ES-I3 (cell line): Measurements from ENCODE around the gene ARL8A.

ENCODE experiments used
- H3K36me3 ChIP-seq: 2 replicates; pipeline ENCODE4 v1.6.1; 2013; ENCODE audit warnings: mild to moderate bottlenecking, low read length, control low read depth, moderate library complexity; ENCODE audit not compliant: insufficient read depth
- H3K4me1 ChIP-seq: 2 replicates; pipeline ENCODE4 v1.6.1; 2013; ENCODE audit warnings: mild to moderate bottlenecking, control low read depth, low read length; ENCODE audit not compliant: insufficient read depth
- H3K9ac ChIP-seq: 2 replicates; pipeline ENCODE4 v1.6.1; 2013; ENCODE audit warnings: low read depth, mild to moderate bottlenecking, low read length, moderate library complexity
- H3K9me3 ChIP-seq: 2 replicates; pipeline ENCODE4 v1.6.1; 2013; ENCODE audit warnings: mild to moderate bottlenecking, low read length, moderate library complexity; ENCODE audit not compliant: control insufficient read depth, insufficient read depth

The ARL8A gene

GRCh38 chr1:202165942-202166843, 21.7 kb upstream of the ARL8A start:
- H3K4me1 ChIP-seq, result peaks cover 31% of the 10 kb centered on the region
- no peaks in the 10 kb centered on the region for H3K36me3 ChIP-seq
- no peaks in the 10 kb centered on the region for H3K9me3 ChIP-seq
- no peak overlapping the region for H3K9ac ChIP-seq

GRCh38 chr1:202165267-202165941, 20.9 kb upstream of the ARL8A start:
- H3K9me3 ChIP-seq, result no peaks in the 10 kb centered on the region
- peaks cover 31% of the 10 kb centered on the region for H3K4me1 ChIP-seq
- H3K36me3 ChIP-seq, result no peaks in the 10 kb centered on the region
- H3K9ac ChIP-seq, result no peak overlapping the region

GRCh38 chr1:202164271-202165037, 19.9 kb upstream of the ARL8A start:
- H3K36me3 ChIP-seq, result no peaks in the 10 kb centered on the region
- no peak overlapping the region for H3K9ac ChIP-seq

GRCh38 chr1:202163281-202164270, 19.0 kb upstream of the ARL8A start:
- no peak overlapping the region for H3K9ac ChIP-seq
- no peaks in the 10 kb centered on the region for H3K9me3 ChIP-seq
- H3K4me1 ChIP-seq, result peaks cover 46% of the 10 kb centered on the region
- H3K36me3 ChIP-seq, result no peaks in the 10 kb centered on the region

More at GRCh38 chr1:202164271-202165037, 19.9 kb upstream of the ARL8A start:
- Histone ChIP-seq H3K9me3 (no peaks in the 10 kb centered on the region), H3K4me1 (peaks cover 39% of the 10 kb centered on the region)

GRCh38 chr1:202162418-202163280, 18.1 kb upstream of the ARL8A start:
- H3K36me3 ChIP-seq, result no peaks in the 10 kb centered on the region
- no peaks in the 10 kb centered on the region for H3K9me3 ChIP-seq
- no peak overlapping the region for H3K9ac ChIP-seq
- peaks cover 46% of the 10 kb centered on the region for H3K4me1 ChIP-seq

GRCh38 chr1:202162047-202162417, 17.5 kb upstream of the ARL8A start:
- H3K9me3 ChIP-seq, result no peaks in the 10 kb centered on the region
- H3K9ac ChIP-seq, result no peak overlapping the region
- no peaks in the 10 kb centered on the region for H3K36me3 ChIP-seq
- peaks cover 46% of the 10 kb centered on the region for H3K4me1 ChIP-seq

GRCh38 chr1:202161151-202162046, 16.9 kb upstream of the ARL8A start:
- no peak overlapping the region for H3K9ac ChIP-seq
- H3K9me3 ChIP-seq, result no peaks in the 10 kb centered on the region
- H3K36me3 ChIP-seq, result no peaks in the 10 kb centered on the region
- peaks cover 43% of the 10 kb centered on the region for H3K4me1 ChIP-seq

- no peak within 1 kb of the TSS for H3K9ac ChIP-seq
- no peaks in the 10 kb centered on the region for H3K36me3 ChIP-seq
- peaks cover 35% of the 10 kb centered on the region for H3K4me1 ChIP-seq
- H3K9me3 ChIP-seq, result no peaks in the 10 kb centered on the region
Measured at GRCh38 chr1:202160377-202160940, 15.9 kb upstream of the ARL8A start, which contains the start of gene PTPN7. Gene PTPN7, minus strand, starts transcription at chr1:202160602. Its CDS starts 1,200 bp downstream, at chr1:202159402.

- no peak overlapping the region for H3K9ac ChIP-seq
- no peaks in the 10 kb centered on the region for H3K9me3 ChIP-seq
- H3K36me3 ChIP-seq, result no peaks in the 10 kb centered on the region
- peaks cover 32% of the 10 kb centered on the region for H3K4me1 ChIP-seq
Measured at GRCh38 chr1:202159534-202160371, 15.2 kb upstream of the ARL8A start.

GRCh38 chr1:202158810-202159533, 14.4 kb upstream of the ARL8A start:
- no peaks in the 10 kb centered on the region for H3K9me3 ChIP-seq
- no peak overlapping the region for H3K9ac ChIP-seq
- H3K36me3 ChIP-seq, result no peaks in the 10 kb centered on the region
- H3K4me1 ChIP-seq, result peaks cover 37% of the 10 kb centered on the region

GRCh38 chr1:202157945-202158344, 13.4 kb upstream of the ARL8A start:
- H3K9me3 ChIP-seq, result no peaks in the 10 kb centered on the region
- no peaks in the 10 kb centered on the region for H3K36me3 ChIP-seq
- peaks cover 34% of the 10 kb centered on the region for H3K4me1 ChIP-seq
- H3K9ac ChIP-seq, result no peak overlapping the region
